ENCODE measurements around the gene PCDHA3. TPM values are rescaled to one million over a fixed set of nuclear protein-coding genes. Genes with fewer than 3 reads are reported as not detected.
"Not testable (repeated sequence)": the region's sequence is repeated elsewhere in the genome, so short reads cannot be mapped to it uniquely, and the experiment has no call there.

Gene PCDHA3
- polyA plus RNA-seq, 3 donors: not detected

GRCh38 chr5:140842798-140843733 lies 42.2 kb downstream of the PCDHA3 start:
- Mint-ChIP-seq H3K27ac (no peak overlapping the region), H3K36me3 (no peaks in the 10 kb centered on the region), H3K4me3 (peak overlapping the region in 1 of 2 donors; percentile 7), H3K4me1 (no peaks in the 10 kb centered on the region), H3K9me3 (peaks cover 24 to 49% (median 32%) of the 10 kb centered on the region in 7 donors), H3K27me3 (ENCODE audit: low read depth in 3 of 3) (peaks cover 4 to 20% (median 7%) of the 10 kb centered on the region in 3 donors)
- Histone ChIP-seq H3K4me3 (replicated peaks in 1 of 3; ENCODE audit: low read depth in 2 of 3, low read length in 3 of 3) (no peak overlapping the region), H3K79me2 (ENCODE audit: insufficient read depth, low read length) (no peaks in the 10 kb centered on the region), H3K36me3 (replicated peaks in 1 of 2; ENCODE audit: control insufficient read depth in 1 of 2, insufficient read depth in 2 of 2, low read length in 2 of 2) (no peaks in the 10 kb centered on the region), H3K4me1 (ENCODE audit: control insufficient read depth in 1 of 2, insufficient read depth in 2 of 2, low read length in 2 of 2) (no peaks in the 10 kb centered on the region), H4K20me1 (ENCODE audit: insufficient read depth, low read length) (no peaks in the 10 kb centered on the region), H3K9ac (ENCODE audit: insufficient read depth, low read length, poor library complexity, severe bottlenecking) (no peak overlapping the region), H2AFZ (ENCODE audit: insufficient read depth, low read depth, low read length, poor library complexity, severe bottlenecking) (no peak overlapping the region), H3K9me3 (replicated peaks in 1 of 2; ENCODE audit: control insufficient read depth in 1 of 2, insufficient read depth in 1 of 2, low read length in 2 of 2) (peaks cover 31 to 54% of the 10 kb centered on the region in 2 donors), H3K4me2 (replicated peaks; ENCODE audit: extremely low read depth, low read length, poor library complexity, severe bottlenecking) (no peak overlapping the region), H3K27me3 (ENCODE audit: control insufficient read depth in 2 of 2, insufficient read depth in 2 of 2, low read length in 2 of 2) (peaks cover 0 to 3% of the 10 kb centered on the region in 2 donors), H3K27ac (ENCODE audit: low read depth in 1 of 2, low read length in 2 of 2) (no peak overlapping the region)
- DNase-seq: no peak
- TF ChIP-seq CTCF (IDR thresholded peaks at IDR 0.05): no peak
- WGBS (ENCODE audit: insufficient coverage): 49% methylated on average over 84 of the region's 87 CpGs
- intact Hi-C loops (cut with micrococcal nuclease): no loop called here

GRCh38 chr5:140848139-140849102 lies 47.6 kb downstream of the PCDHA3 start, which contains the start of gene PCDHA9:
PCDHA9 (plus strand) TSS chr5:140848382; CDS start chr5:140848496, 114 bp downstream.
- H3K4me2 ChIP-seq (replicated peaks; ENCODE audit: extremely low read depth, low read length, poor library complexity, severe bottlenecking); H3K36me3 ChIP-seq (replicated peaks in 1 of 2; ENCODE audit: control insufficient read depth in 1 of 2, insufficient read depth in 2 of 2, low read length in 2 of 2); H3K36me3 Mint-ChIP-seq; H3K27me3 ChIP-seq (ENCODE audit: control insufficient read depth in 2 of 2, insufficient read depth in 2 of 2, low read length in 2 of 2); H3K4me1 ChIP-seq (ENCODE audit: control insufficient read depth in 1 of 2, insufficient read depth in 2 of 2, low read length in 2 of 2); H3K79me2 ChIP-seq (ENCODE audit: insufficient read depth, low read length); DNase-seq; H3K9ac ChIP-seq (ENCODE audit: insufficient read depth, low read length, poor library complexity, severe bottlenecking); H3K4me3 ChIP-seq (replicated peaks in 1 of 3; ENCODE audit: low read depth in 2 of 3, low read length in 3 of 3); H3K27me3 Mint-ChIP-seq (ENCODE audit: low read depth in 3 of 3); H3K27ac ChIP-seq (ENCODE audit: low read depth in 1 of 2, low read length in 2 of 2); H4K20me1 ChIP-seq (ENCODE audit: insufficient read depth, low read length); H2AFZ ChIP-seq (ENCODE audit: insufficient read depth, low read depth, low read length, poor library complexity, severe bottlenecking); H3K4me1 Mint-ChIP-seq; intact Hi-C loops (cut with micrococcal nuclease): not testable (repeated sequence)
- peaks cover 19 to 48% (median 24%) of the 10 kb centered on the region in 7 donors for H3K9me3 Mint-ChIP-seq
- H3K4me3 Mint-ChIP-seq: peak within 1 kb of the TSS in 1 of 2 donors; percentile 3
- peaks cover 32 to 43% of the 10 kb centered on the region in 2 donors for H3K9me3 ChIP-seq (replicated peaks in 1 of 2; ENCODE audit: control insufficient read depth in 1 of 2, insufficient read depth in 1 of 2, low read length in 2 of 2)
- H3K27ac Mint-ChIP-seq: peak within 1 kb of the TSS in 1 of 7 donors; percentile 41
- 26% methylated on average over 22 of the region's 48 CpGs for WGBS (ENCODE audit: insufficient coverage)

- H3K9ac ChIP-seq (ENCODE audit: insufficient read depth, low read length, poor library complexity, severe bottlenecking); H3K27me3 ChIP-seq (ENCODE audit: control insufficient read depth in 2 of 2, insufficient read depth in 2 of 2, low read length in 2 of 2); DNase-seq; H3K4me1 ChIP-seq (ENCODE audit: control insufficient read depth in 1 of 2, insufficient read depth in 2 of 2, low read length in 2 of 2); H3K4me3 Mint-ChIP-seq; H3K36me3 Mint-ChIP-seq; H3K4me1 Mint-ChIP-seq; H2AFZ ChIP-seq (ENCODE audit: insufficient read depth, low read depth, low read length, poor library complexity, severe bottlenecking); H3K4me3 ChIP-seq (replicated peaks in 1 of 3; ENCODE audit: low read depth in 2 of 3, low read length in 3 of 3); H3K36me3 ChIP-seq (replicated peaks in 1 of 2; ENCODE audit: control insufficient read depth in 1 of 2, insufficient read depth in 2 of 2, low read length in 2 of 2); H3K79me2 ChIP-seq (ENCODE audit: insufficient read depth, low read length); H3K27ac ChIP-seq (ENCODE audit: low read depth in 1 of 2, low read length in 2 of 2); H3K27me3 Mint-ChIP-seq (ENCODE audit: low read depth in 3 of 3); H4K20me1 ChIP-seq (ENCODE audit: insufficient read depth, low read length); H3K4me2 ChIP-seq (replicated peaks; ENCODE audit: extremely low read depth, low read length, poor library complexity, severe bottlenecking); intact Hi-C loops (cut with micrococcal nuclease); H3K27ac Mint-ChIP-seq: not testable (repeated sequence)
- 46% methylated on average over 101 of the region's 101 CpGs for WGBS (ENCODE audit: insufficient coverage)
- H3K9me3 Mint-ChIP-seq: peaks cover 19 to 51% (median 24%) of the 10 kb centered on the region in 7 donors
- peaks cover 31 to 45% of the 10 kb centered on the region in 2 donors for H3K9me3 ChIP-seq (replicated peaks in 1 of 2; ENCODE audit: control insufficient read depth in 1 of 2, insufficient read depth in 1 of 2, low read length in 2 of 2)
Observed at GRCh38 chr5:140849831-140850634, 49.2 kb downstream of the PCDHA3 start.
